IPS-NIHi11 (cell line): Measurements from ENCODE around the gene SCGB2A2.
A peak's percentile ranks its signal among the peaks of the same experiment; 100 is the strongest.

ENCODE experiments used
- DNase-seq: peaks from one replicate; pipeline ENCODE4 v3.0.0; 2012; ENCODE audit warnings: mixed read lengths, low spot score

SCGB2A2 gene

DNA sequence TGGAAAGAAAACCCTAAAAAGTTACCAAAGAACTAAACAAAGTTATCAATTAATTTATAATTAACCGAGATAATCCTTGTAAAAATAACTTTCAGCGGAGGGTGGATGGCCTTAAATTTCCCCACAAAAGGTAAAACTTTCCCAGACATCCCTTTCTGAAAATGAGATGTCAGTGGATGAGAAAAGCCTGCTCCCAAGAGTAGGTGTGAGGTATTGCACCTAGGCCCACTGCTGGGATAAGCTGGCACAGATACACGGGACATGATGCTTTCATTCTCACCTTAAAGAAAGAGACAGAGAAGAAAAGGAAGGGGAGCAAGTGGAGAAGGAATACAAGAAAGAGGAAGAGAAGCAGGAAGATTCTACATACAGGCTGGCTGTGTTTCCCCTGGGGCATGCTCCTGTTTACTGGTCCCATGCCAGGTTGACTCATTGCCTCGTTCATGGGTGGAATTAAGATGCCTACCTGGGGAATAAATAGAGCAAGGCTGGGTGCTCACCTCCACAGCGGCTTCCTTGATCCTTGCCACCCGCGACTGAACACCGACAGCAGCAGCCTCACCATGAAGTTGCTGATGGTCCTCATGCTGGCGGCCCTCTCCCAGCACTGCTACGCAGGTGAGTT, at the start of gene SCGB2A2:
SCGB2A2 (plus strand) TSS at position 505 of the 625 bp plus-strand sequence; CDS start at position 564, 59 bp downstream.
- peak; percentile 39 for DNase-seq

DNA sequence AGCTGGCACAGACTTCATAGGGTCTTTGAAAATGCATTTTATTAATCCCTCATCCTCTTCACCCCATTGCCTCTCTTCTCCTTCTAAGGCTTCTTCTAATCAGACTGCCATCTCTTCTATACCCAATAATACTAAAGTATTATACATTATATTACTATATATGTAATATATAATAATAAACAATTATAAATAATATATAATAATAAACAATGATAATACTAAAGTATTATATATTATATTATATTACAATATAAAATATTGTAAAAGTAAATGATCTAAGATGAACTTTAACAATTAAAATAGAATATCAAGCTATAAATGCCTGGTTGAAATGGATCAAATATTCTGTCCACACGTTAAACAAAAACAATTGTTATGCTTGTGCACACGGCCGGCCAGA, 48.5 kb upstream of the SCGB2A2 start:
- no peak for DNase-seq

DNA sequence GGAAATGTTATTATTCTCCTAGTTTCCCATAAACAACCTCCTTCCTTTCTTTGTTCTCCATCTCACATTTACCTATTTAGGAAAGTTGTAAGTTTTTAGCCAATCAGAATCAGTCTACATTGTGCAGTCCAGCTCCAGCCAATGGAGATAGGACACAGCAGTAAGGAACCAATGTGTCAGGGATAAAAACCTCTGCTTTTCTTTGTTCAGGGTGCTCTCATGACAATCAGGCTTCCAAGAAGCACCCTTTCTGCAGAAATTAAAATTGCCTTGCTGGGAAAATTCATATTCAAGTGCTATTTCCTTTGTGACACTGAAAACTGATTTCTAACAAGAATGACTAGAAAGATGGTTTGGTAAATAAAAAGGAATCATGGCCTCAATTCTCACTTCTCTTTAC, 46.9 kb upstream of the SCGB2A2 start:
- DNase-seq = no peak

DNA sequence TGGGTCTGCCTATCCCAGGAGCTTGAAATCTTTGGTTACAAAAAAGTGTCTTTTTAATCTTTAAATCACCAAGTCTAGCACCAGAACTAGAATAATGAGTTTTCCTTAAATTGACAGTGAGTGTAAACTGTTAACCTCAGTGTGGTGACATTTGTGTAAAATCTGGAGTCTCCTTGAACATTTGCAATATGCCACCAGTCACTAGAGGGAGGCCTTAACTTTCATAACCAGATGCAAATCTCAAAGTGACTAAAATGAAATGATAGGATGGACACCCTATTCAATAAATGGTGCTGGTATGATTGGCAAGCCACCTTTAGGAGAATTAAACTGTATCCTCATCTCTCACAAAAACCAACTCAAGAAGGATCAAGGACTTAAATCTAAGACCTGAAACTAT, 36.2 kb upstream of the SCGB2A2 start:
- no peak for DNase-seq

DNA sequence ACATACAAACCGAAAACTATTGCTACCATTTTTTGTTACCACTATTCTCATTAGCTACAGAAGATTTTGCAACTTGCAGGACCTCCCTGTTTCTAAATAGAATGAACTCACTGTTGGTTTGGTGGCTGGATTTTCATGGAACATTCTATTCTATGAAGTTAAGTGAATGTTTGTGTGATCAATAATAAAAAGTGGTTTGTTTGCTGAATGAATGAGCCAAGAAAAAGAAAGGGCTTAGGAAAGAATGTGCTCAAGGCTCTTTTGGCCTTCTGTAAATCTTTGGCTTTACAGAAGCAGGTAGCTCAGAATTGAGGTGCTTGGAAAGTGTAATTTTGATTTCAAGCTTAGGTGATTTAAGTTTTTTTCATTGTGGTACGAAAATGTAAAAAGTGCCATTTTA, 33.8 kb upstream of the SCGB2A2 start:
- DNase-seq = no peak

DNA sequence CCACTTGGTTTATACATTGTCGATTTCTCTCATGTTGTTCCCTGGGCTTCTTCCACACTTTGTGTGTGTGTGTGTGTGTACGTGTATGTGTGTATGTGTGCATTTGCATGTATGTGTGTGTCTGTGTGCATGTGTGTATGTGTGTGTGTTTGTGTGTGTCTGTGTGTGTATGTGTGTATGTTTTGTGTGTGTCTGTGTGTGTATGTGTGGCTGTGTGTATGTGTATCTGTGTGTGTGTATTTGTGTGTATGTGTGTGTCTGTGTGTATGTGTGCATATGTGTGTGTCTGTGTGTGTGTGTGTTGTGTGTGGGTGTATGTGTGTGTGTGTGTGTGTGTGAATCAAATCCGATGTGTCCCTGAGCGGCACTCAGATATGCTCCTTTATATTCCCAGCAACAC, 32.5 kb upstream of the SCGB2A2 start:
- no peak for DNase-seq

DNA sequence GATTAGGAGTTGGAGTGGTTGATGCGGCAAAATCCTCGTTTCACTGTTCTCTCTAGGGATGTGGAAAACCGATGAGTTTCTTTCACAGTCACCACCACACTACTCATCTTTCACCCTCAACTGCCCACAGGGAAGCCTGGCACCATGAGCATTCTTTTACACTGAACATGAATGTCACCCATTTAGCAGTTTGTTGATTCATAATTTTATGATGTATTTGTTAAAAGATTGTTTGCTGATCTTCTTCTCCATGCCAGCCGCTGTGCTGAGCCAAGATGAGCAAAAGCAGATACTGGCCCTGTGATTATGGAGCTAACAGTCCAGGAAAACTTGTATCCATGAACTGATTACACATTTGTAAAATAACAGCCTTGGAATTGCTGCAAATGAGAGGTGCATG, 31.8 kb upstream of the SCGB2A2 start:
- DNase-seq = no peak

DNA sequence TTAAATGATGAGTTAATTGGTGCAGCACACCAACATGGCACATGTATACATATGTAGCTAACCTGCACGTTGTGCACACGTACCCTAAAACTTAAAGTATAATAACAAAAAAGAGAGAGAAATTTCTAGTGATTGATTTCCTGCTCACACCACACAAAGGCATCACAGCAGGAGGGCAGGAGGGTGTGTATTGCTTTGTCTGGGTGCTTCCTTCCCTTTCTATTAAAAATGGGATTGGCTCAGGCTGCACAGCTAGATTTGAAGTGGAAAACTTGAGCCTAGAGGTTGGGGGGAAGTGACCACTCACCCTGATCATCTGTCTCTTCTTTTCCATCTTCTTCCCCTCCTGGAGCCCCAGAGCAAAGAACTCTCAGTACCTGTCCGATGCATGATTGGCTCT, 28.9 kb upstream of the SCGB2A2 start:
- DNase-seq = no peak

DNA sequence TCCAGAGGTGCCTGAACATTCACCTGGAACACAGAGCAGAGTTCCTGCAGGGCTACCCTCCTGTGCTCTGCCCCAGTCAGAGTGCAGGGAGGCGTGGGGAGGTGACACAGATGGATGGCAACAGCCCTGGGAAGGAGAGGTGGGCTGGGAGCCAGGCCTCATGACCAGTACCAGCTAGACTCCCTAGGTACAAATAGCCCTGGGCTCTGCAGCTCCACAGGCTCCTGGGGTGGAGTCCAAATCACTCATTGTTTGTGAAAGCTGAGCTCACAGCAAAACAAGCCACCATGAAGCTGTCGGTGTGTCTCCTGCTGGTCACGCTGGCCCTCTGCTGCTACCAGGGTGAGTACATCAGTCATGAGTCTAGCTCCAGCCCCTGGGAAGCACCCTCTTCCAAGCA, 27.9 kb upstream of the SCGB2A2 start, which contains the start of gene SCGB1D2:
SCGB1D2 (plus strand) TSS at position 219 of the 400 bp plus-strand sequence; CDS start at position 288, 69 bp downstream.
- DNase-seq = peak; percentile 60

DNA sequence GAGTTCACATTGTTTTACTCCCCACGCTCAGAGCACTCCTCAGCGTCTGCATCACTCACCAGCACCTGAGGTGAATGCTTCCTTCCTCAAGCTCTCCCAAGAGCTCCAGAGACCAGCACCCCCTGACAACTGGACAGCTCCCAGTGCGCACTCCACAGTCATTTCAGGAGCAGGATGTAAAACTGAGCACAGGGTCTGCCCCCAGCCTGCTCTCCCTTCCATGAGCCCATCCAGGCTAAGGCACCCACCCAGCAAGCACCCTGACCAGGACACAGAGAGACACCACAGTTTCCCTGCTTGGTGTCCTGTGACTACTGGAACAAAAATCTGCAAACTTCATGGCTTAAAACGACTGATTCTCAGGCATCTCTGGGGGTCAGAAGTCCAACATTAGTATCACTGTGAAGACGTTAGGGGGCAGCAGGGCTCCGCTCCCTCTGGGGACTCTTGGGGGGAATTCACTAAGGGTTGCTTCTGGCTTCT, 24.6 kb upstream of the SCGB2A2 start:
- DNase-seq = peak; percentile 61

DNA sequence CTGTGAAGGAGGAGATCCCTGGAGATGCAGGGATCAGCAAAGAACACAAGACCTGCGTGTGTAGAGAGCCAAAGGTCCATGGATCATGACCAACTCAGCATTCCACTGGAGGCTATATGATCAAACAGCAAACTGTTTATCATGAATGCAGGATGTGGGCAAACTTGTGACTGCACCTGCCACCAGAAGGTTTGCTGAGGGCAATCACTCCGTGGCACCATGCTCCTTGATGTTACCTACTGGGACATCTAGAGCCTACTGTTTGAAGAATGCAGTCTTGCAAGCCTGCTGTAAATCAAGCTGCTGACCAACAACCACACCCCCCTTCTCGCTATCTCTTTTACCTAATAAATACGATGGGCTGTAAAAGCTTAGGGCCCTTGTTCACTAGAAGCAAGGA, 18.3 kb upstream of the SCGB2A2 start:
- no peak for DNase-seq

DNA sequence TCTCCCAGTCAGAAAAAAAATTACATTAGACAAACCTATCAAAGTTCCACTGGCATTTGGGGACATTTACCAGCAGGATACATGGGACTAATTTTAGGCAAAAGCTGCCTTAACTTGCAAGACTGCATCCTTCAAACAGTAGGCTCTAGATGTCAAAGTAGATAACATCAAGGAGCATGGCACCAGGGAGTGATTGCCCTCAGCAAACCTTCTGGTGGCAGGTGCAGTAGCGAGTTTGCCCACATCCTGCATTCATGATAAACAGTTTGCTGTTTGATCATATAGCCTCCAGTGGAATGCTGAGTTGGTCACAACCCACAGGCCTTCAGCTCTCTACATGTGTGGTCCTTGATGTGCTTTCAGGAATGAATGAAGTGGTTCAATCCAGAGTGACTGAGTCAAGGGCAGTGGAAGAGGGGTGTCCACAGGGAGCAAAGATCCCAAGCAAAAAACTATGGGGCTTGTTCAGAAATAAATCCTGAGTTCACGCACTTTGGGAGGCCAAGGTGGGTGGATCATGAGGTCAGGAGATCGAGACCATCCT, 15.9 kb upstream of the SCGB2A2 start:
- DNase-seq = no peak

DNA sequence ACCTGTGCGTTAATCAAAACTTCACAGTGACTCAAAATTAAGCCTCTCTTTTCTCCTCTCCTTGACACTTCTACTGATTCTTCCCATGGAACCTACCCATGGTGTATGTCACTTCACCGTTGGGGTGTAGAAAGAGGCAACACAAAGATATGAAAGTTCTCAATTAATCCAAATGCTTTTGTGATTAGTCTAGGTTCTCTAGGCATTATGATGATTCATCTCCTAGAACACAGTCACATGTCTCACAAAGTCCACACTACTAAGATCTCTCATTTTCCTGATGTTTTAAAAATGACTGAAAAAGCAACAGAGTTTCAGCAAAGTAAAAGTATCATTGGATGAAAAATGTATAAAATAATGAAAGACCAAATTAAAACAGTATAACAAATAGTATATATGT, 13.7 kb upstream of the SCGB2A2 start:
- no peak for DNase-seq

DNA sequence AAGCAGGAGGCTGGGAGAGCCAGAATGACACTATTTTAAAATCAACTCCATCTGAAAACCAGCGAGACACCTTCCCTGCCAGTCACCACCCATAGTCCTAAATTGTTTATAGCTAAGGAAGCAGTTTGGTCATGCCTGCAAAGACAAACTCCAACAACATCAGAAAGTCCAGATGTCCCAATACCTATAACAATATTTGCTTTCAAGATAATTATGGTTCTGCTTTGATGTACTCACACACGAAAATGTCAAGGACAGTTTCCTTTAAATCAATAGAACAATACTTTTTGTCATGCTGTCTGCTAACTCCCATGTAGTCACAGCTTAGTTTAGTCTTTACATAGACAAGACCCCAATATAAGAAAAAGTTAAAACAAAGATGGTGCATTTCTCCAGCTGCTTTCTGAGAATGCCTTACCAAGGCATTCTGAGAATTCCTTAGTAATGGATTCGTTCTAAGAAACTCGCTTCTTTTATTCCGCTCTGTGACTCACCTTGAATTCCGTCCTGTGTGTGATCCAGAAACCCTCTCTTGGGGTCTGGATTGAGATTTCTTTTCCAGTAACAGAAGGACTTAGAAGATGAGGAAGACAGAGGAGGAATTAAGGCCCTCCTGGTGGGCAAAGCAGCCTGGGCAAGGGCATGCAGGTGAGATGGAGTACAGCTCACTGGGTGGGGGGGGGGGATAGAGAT, 9.6 kb upstream of the SCGB2A2 start:
- no peak for DNase-seq

DNA sequence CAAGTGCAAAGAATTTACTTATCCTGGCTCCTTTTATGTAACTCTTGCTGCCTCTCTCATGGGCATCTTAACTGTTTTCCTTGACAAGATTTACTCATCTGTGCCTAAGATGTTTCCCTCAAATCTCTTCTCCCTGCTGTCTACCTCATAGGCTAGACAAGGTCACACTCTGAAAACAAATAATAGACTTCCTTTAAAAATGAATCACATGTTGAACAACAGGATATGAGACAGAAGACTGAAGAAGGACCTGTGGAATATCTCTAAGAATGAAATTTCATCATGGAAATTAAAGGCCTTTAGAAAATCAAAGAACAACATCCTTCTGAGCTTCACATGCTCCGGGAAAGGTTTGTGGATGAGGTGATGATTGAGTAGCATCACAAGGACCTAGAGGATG, 6.0 kb upstream of the SCGB2A2 start:
- DNase-seq = no peak

DNA sequence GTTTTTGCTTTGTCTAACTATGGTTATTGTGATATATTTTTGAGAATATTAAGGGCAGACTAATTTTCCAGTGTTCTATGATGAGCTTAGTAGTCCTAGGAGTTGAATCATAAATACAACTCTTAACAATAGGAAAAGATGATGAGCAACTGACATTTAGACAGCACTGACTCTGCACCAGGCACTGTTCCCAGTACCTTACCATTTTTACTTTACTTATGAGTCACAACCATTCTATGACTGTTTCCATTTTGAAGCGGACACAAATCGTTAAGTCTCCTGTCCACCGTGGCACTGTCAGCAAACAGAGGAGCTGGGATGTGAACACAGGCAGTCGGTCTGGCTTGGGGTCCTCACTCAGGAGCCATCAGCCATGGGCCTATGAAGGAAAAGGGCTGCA, 3.4 kb upstream of the SCGB2A2 start:
- DNase-seq = no peak

DNA sequence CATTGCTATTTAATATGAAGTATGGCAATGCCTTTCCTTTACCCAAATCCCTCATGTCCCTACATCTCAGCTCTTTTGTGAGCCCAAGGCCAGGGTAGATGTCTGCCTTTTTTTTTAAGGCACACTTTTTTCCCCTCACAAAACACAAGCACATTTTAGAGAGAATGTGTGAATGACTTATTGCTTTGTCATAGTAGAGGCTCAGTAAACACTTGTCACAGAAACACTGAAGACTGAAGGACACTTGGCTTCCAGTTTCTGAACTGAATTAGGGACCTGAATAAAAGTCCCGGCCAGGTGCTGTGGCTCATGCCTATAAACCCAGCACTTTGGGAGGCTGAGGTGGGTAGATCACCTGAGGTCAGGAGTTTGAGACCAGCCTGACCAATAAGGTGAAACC, 2.9 kb upstream of the SCGB2A2 start:
- no peak for DNase-seq

DNA sequence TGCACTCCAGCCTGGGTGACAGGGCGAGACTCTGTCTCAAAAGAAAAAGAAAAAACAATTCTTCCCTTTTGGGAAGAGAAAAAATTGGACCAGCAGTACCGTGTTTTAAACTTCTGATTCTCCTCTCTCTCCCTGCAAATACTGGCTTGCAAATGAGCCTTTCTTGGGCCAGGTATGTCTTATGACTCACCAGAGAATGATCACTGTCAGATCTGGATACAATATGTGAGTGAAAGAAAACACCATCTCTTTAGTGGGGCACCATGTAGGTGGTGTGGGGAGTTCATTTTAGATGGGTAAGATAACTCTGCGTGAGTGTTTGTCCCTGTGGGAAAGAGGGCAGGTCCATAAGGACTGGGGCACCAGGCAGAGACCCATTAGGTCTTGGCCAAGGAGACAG, 2.4 kb upstream of the SCGB2A2 start:
- no peak for DNase-seq

DNA sequence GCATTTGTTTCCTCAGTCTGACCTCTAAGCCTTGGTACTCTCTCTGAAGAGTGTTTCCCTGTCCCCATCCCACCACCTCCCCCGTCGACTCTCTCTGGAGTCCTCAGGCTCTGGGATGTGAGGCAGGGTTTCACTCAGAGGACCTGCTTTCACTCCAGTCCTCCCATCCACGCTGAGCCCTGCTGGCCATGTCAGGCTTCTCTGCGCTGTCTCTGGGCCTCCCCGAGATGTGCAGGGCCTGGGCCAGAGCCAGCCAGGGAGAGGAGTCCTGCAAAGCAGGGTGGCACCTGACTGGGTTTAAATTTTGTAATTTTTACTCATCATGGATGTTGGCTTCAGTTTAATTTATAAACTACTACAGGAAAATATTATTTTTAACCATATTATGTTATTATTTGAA, 3.3 kb downstream of the SCGB2A2 start:
- no peak for DNase-seq

DNA sequence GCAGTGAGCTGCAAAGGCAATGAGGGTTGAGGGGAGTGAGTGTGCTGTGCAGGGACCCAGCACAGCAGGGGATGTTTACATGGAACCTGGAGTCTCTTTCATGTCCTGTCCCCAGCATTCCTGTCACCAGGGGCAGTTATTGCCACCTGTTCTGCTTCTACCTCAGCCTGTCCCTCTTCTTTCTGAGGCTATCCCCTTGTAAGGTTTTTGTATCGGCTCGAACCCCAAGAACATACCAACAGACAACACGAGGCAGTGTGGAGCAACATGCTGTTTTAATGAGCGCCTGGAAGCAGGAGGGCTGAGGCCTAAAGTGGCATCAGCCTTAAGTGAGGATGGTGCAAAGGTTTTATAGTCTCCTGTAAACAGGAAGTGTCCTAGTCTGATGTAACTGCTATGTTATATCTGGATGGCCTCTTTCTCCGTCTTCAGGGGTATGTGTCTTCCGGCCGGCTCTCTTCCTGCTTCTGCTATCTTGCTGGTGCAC, 3.9 kb downstream of the SCGB2A2 start:
- DNase-seq = no peak

DNA sequence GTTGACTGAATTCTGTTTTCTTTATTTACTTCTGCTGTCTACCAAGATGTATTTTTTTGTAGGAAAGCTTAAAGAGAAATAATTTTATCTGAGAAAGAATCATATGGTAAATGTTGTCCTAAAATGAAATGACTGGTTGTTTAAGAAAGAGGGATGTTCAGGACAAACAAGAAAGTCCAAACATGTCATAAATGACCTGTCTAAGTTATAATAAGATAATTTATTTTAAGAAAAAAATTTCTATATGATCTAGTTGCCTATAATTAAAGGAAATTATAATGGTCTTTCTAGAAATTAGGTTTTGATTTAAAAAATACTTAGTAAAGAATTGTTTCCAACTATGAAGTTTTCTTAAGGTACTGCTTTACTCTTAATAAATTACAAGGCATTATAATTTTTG, 10.5 kb downstream of the SCGB2A2 start:
- no peak for DNase-seq

DNA sequence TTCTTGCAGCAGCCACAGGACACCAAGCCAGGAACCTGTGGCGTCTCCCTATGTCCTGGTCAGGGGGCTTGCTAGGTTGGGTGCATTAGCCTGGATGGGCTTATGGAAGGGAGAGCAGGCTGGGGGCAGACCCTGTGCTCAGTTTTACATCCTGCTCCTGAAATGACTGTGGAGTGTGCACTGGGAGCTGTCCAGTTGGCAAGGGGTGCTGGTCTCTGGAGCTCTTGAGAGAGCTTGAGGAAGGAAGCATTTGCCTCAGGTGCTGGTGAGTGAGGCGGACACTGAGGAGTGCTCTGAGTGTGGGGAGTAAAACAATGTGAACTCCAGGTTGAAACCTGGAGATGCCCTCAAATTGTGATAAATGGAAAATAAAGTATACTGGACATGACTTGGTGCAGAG, 25.5 kb downstream of the SCGB2A2 start:
- DNase-seq = peak; percentile 64

DNA sequence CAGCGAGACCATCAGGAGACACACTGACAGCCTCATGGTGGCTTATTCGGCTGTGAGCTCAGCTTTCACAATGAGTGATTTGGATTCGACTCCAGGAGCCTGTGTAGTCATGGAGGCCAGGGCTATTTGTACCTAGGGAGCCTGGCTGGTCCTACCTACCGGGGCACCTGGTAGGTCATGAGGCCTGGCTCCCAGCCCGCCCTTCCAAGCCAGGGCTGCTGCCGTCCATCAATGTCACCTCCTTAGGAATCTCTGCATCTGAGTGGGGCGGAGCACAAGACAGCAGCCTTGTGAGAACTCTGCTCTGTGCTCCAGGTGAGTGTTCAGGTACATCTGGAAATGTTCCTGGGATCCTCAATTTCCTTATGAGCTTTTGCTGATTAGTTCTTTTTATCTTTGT, 29.0 kb downstream of the SCGB2A2 start, which contains the start of gene SCGB1D4:
SCGB1D4 (minus strand) TSS at position 101 of the 400 bp plus-strand sequence; CDS start at position 36, 65 bp downstream.
- no peak for DNase-seq
